HL-60 (cell line): ENCODE data around the gene PCAT7.

Experiments
- DNase-seq, 2 experiments: peaks; one replicate each; pipeline ENCODE4 v3.0.0-alpha.2; 2010 to 2020; ENCODE audit warnings: low read depth in 1 of 2, low spot score in 1 of 2
- H3K27ac ChIP-seq: fragments of 250-450 bp; sonication (Bioruptor Pico); replicated peaks from 2 replicates; pipeline ENCODE4 v1.5.1; 2020; ENCODE audit warnings: mild to moderate bottlenecking, moderate library complexity
- H3K27me3 ChIP-seq: fragments of 250-450 bp; sonication (Bioruptor Pico); 2 replicates; pipeline ENCODE4 v1.5.1; 2021; ENCODE audit warnings: mild to moderate bottlenecking, moderate library complexity; ENCODE audit not compliant: insufficient read depth, poor library complexity, severe bottlenecking
- H3K4me3 ChIP-seq: replicated peaks from 2 replicates; pipeline ENCODE4 v1.5.1; 2011; ENCODE audit warnings: mild to moderate bottlenecking, control low read depth, low read length; ENCODE audit not compliant: insufficient read depth
- CTCF ChIP-seq: IDR thresholded peaks from one replicate; pipeline ENCODE4 v1.5.1; 2011; ENCODE audit warnings: low read length, control low read depth, inconsistent platforms; ENCODE audit not compliant: insufficient read depth
- GABPA ChIP-seq: IDR thresholded peaks from 2 replicates; pipeline ENCODE4 v1.6.1; 2012; ENCODE audit warnings: low read depth
- POLR2AphosphoS5 ChIP-seq: IDR thresholded peaks from 2 replicates; pipeline ENCODE4 v1.6.1; 2012; ENCODE audit warnings: low read depth
- REST ChIP-seq: IDR thresholded peaks from 2 replicates; pipeline ENCODE4 v1.6.1; 2012; ENCODE audit warnings: low read depth; ENCODE audit not compliant: insufficient replicate concordance
- SPI1 ChIP-seq: IDR thresholded peaks from 2 replicates; pipeline ENCODE4 v1.6.1; 2012; ENCODE audit warnings: low read depth, mild to moderate bottlenecking, borderline replicate concordance

Gene PCAT7

GRCh38 chr9:94525396-94526035 is 29.4 kb upstream of the PCAT7 start:
- TF ChIP-seq SPI1 (no peak), POLR2AphosphoS5 (no peak), REST (no peak), CTCF (no peak), GABPA (no peak)
- no peak for DNase-seq
- Histone ChIP-seq H3K27ac (no peak overlapping the region), H3K27me3 (no peaks in the 10 kb centered on the region), H3K4me3 (no peak overlapping the region)

GRCh38 chr9:94526271-94526670 is 28.6 kb upstream of the PCAT7 start:
- no peak overlapping the region for H3K27ac ChIP-seq
- TF ChIP-seq GABPA (no peak), POLR2AphosphoS5 (no peak), REST (no peak), SPI1 (no peak), CTCF (no peak)
- H3K4me3 ChIP-seq: no peak overlapping the region
- H3K27me3 ChIP-seq: no peaks in the 10 kb centered on the region
- DNase-seq: no peak

- TF ChIP-seq REST: no peak
- no peak for TF ChIP-seq CTCF
- TF ChIP-seq POLR2AphosphoS5: no peak
- TF ChIP-seq GABPA: no peak
- no peak for TF ChIP-seq SPI1
- H3K4me3 ChIP-seq: no peak overlapping the region
Observed at GRCh38 chr9:94526951-94527350, 27.9 kb upstream of the PCAT7 start.

More at GRCh38 chr9:94526951-94527350, 27.9 kb upstream of the PCAT7 start:
- Histone ChIP-seq H3K27me3 (no peaks in the 10 kb centered on the region), H3K27ac (no peak overlapping the region)
- no peak for DNase-seq
